Measurements from ENCODE around the gene IRF7. TPM values are rescaled to one million over a fixed set of nuclear protein-coding genes. Genes with fewer than 3 reads are reported as not detected.
"Not testable (repeated sequence)": the region's sequence is repeated elsewhere in the genome, so short reads cannot be mapped to it uniquely, and the experiment has no call there.

IRF7 gene
- total RNA-seq, 1 experiment from 2014 or later = 8.8 TPM

DNA sequence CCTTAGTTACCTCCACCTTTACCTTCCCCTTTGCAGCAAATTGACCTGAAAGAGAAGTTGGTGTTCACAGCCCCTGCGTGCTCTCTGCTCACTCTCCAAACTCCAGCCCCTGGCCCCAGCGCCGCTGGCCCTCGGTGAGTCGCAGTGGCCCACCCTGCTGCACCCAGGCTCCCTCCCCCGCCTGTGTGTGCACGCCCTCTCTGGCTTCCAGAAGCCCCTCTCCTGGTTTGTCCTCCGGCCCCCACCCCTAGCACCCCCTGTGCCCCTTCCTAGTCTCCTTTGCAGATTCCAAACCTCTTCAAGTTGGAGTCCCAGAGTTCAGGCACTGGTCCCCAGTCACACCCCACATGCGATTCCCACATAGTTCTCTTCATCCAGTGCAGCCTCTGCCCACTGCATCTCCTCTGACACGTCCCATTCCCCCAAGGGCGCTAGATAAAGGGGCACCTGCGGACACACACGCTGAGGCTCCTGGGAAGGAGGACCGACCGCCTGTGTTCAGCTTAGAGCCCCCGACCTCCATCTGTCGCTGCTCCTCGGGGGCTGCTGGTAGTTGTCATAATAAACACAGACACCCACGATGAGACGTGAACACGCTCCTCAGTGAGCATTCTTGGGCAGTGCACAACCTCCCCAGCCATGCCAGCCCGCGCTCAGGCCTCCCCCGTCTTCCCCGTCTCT, 41.0 kb downstream of the IRF7 start:
- Histone ChIP-seq H3K27ac (ENCODE audit: low read depth, low read length, poor library complexity, severe bottlenecking) (peak overlapping the region; percentile 57), H3K9me3 (ENCODE audit: low read depth, low read length, poor library complexity, severe bottlenecking) (no peaks in the 10 kb centered on the region), H3K4me1 (ENCODE audit: insufficient read depth, low read length, poor library complexity, severe bottlenecking) (peaks cover 20% of the 10 kb centered on the region), H3K27me3 (replicated peaks; ENCODE audit: insufficient read depth, low read depth, low read length, poor library complexity) (no peaks in the 10 kb centered on the region), H3K4me3 (ENCODE audit: low read depth, low read length, poor library complexity, severe bottlenecking) (peak overlapping the region; percentile 70), H3K36me3 (ENCODE audit: insufficient read depth, low read length, poor library complexity, severe bottlenecking) (no peaks in the 10 kb centered on the region)
- POLR2A ChIA-PET (ENCODE audit: low non-redundant PET) = no interaction called here
- intact Hi-C loops (cut with micrococcal nuclease; ENCODE audit: unreplicated experiment) = no loop called here
- no peak for TF ChIP-seq EZH2 (IDR thresholded peaks at IDR 0.05; ENCODE audit: borderline replicate concordance, low read depth, low read length, poor library complexity, severe bottlenecking)
- TF ChIP-seq, protein P1, sequence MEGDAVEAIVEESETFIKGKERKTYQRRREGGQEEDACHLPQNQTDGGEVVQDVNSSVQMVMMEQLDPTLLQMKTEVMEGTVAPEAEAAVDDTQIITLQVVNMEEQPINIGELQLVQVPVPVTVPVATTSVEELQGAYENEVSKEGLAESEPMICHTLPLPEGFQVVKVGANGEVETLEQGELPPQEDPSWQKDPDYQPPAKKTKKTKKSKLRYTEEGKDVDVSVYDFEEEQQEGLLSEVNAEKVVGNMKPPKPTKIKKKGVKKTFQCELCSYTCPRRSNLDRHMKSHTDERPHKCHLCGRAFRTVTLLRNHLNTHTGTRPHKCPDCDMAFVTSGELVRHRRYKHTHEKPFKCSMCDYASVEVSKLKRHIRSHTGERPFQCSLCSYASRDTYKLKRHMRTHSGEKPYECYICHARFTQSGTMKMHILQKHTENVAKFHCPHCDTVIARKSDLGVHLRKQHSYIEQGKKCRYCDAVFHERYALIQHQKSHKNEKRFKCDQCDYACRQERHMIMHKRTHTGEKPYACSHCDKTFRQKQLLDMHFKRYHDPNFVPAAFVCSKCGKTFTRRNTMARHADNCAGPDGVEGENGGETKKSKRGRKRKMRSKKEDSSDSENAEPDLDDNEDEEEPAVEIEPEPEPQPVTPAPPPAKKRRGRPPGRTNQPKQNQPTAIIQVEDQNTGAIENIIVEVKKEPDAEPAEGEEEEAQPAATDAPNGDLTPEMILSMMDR (conservative IDR thresholded peaks at IDR 0.05; ENCODE audit: low read depth, low read length) = no peak
- no peak for DNase-seq (ENCODE audit: low spot score)
- BruUV-seq (replicated peaks) = no TSS peak
- CTCF ChIA-PET = no interaction called here

DNA sequence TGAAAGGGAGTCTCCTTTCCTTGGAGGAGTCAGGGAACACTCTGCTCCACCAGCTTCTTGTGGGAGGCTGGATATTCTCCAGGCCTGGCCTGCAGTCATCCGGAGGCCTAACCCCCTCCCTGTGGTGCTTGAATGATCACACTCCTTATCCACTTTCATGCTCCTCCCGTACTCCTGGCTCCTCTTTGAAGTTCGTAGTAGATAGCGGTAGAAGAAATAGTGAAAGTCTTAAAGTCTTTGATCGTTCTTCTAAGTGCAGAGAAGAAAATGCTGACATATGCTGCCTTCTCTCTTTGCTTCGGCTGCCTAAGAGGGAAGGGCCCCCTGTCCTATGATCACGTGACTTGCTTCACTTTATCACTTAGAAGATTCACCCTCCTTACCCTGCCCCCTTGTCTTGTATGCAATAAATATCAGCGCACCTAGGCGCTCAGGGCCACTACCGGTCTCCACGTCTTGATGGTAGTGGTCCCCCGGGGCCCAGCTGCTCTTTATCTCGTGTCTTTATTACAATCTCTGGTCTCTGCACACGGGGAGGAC, 41.6 kb downstream of the IRF7 start:
- intact Hi-C loops (cut with micrococcal nuclease; ENCODE audit: unreplicated experiment); CTCF ChIA-PET; H3K36me3 ChIP-seq (ENCODE audit: insufficient read depth, low read length, poor library complexity, severe bottlenecking); POLR2A ChIA-PET (ENCODE audit: low non-redundant PET); H3K27me3 ChIP-seq (replicated peaks; ENCODE audit: insufficient read depth, low read depth, low read length, poor library complexity); DNase-seq (ENCODE audit: low spot score); H3K27ac ChIP-seq (ENCODE audit: low read depth, low read length, poor library complexity, severe bottlenecking); H3K9me3 ChIP-seq (ENCODE audit: low read depth, low read length, poor library complexity, severe bottlenecking); BruUV-seq (replicated peaks): not testable (repeated sequence)
- peaks cover 20% of the 10 kb centered on the region for H3K4me1 ChIP-seq (ENCODE audit: insufficient read depth, low read length, poor library complexity, severe bottlenecking)
- H3K4me3 ChIP-seq (ENCODE audit: low read depth, low read length, poor library complexity, severe bottlenecking) = peak overlapping the region; percentile 70

- Histone ChIP-seq H3K27ac (ENCODE audit: low read depth, low read length, poor library complexity, severe bottlenecking) (no peak overlapping the region), H3K4me1 (ENCODE audit: insufficient read depth, low read length, poor library complexity, severe bottlenecking) (peaks cover 15% of the 10 kb centered on the region), H3K9me3 (ENCODE audit: low read depth, low read length, poor library complexity, severe bottlenecking) (no peaks in the 10 kb centered on the region), H3K4me3 (ENCODE audit: low read depth, low read length, poor library complexity, severe bottlenecking) (no peak overlapping the region), H3K36me3 (ENCODE audit: insufficient read depth, low read length, poor library complexity, severe bottlenecking) (no peaks in the 10 kb centered on the region), H3K27me3 (replicated peaks; ENCODE audit: insufficient read depth, low read depth, low read length, poor library complexity) (no peaks in the 10 kb centered on the region)
- no TSS peak for BruUV-seq (replicated peaks)
- no peak for TF ChIP-seq EZH2 (IDR thresholded peaks at IDR 0.05; ENCODE audit: borderline replicate concordance, low read depth, low read length, poor library complexity, severe bottlenecking)
- TF ChIP-seq, protein P1 (conservative IDR thresholded peaks at IDR 0.05; ENCODE audit: low read depth, low read length) = no peak
- CTCF ChIA-PET = no interaction called here
- intact Hi-C loops (cut with micrococcal nuclease; ENCODE audit: unreplicated experiment) = no loop called here
- POLR2A ChIA-PET (ENCODE audit: low non-redundant PET) = no interaction called here
- no peak for DNase-seq (ENCODE audit: low spot score)
Measured at GRCh38 chr11:573146-573759, 42.5 kb downstream of the IRF7 start.

Data from A673 (cell line).